Measurements from ENCODE around the gene MAGI1.
"Not testable (repeated sequence)": the region's sequence is repeated elsewhere in the genome, so short reads cannot be mapped to it uniquely, and the experiment has no call there.

The MAGI1 gene

DNA sequence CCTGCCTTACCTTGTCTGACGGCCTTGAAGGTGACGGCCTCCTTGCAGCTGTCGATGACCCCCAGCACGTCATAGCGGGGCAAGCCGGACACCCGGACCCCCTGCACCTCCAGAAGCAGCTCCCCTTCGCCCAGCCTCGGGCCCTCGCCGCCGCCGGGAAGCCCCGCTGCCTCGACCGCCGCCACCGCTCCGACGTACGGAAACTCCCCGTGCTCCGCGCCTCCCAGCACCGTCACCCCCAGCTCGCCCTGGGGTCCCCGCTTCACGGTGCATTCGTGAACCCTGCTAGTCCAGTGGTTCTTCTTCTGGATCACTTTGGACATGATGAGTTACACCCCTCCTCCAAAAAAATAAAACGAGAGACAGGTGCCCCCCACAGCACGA lies 740 bp downstream of the MAGI1 start:
- DNase-seq = no peak

GRCh38 chr3:66037330-66037985 lies 1.3 kb downstream of the MAGI1 start:
- no peak for DNase-seq

- no peak for DNase-seq
Observed at GRCh38 chr3:66036586-66037148, 2.1 kb downstream of the MAGI1 start.

DNA sequence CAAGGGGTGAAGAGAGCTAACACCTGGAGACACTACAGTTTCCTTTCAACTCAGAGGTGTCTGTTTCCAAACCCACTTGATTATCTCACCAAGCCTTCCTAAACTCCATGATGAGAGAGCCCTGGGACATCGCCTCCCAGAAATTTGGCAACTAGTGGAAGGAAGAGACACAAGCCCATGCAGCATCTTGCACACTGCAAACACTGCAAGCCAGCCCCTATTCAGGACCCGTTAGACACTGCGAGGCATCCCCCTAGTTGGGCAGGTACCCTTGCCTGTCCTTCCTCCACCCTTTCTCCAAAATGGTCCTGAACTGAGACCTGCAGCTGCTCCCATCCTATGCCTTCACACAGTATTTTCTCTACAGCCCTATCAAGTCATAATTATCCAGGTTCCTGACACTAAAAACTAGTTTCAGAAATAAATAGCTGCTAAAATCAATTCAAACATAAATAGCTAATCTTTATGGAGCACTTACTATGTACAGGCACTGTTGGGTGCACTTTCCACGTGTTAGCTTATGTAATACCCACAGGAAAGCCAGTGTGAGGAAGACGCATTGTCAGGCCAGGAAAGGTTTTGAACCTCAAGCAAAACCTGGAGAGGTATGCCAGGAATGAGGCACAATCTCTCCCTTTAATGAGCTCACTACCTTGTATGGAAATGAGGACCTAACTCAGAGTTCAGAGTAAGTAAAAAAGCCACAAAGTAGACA lies 2.8 kb downstream of the MAGI1 start:
- DNase-seq = no peak

DNA sequence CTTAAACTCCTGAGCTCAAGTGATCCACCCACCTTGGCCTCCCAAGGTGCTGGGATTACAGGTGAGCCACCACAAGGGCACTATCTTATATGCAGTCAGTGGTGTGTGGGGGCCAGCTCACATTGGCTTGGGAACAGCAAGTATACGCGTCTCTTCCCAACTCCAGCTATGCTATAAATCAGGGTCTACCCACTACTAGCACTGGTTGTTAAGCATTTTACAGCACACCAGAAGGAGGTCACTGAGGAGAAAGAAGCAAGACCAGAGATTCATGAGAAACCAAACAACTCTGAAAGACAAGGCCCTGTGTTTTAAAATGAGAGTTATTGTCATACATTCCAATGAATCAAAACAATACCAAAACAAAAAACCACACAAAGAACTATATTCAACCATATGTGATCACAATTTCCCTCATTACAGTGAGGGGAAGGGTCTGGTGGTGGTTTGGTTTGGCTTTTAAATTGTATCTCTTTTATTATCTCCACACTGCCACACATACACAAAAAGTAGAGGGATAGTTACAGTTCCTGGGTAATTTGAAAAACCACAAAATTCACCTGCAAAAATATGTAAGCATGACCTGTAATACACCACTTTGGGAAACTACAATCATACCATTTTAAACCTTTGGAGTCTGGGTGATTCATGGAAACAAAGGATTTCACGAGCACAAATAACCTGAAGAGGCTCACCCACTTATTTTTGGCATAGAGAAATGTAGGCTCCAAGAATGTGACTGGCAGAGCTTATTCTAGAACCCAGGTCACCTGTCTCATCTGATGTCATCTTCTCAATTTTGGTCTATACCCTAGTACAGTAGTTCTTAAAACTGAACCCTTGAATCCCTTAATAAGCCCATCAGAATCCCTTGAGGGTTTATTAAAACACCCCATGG lies 5.2 kb downstream of the MAGI1 start:
- DNase-seq = no peak

DNA sequence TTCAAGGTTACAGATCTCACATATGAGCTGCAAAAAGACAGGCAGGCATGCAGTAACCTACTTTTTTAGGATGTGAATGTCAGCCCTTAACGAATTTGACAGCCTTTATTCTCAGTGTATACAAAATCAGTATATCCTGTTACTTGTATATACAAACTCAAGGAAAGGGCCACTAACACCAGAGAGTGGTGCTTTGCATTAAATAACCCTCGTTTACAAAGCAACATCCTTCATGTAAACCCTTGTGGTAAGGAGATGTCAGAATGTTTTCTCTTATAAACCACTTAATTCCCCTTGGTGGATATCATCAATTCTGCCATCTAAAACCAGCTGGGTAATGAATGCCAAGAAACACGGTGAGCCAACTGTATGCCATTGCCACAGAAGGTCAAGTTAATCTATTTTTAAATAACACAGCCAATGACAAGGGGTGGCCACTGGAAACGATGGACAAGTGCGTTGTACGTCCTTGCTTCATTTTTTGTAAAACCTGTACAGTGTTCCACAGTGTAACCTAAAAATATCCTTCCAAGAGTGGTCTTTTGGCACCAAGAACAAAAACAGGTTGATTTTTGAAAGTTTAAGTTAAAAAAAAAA lies 7.5 kb downstream of the MAGI1 start:
- DNase-seq = no peak

DNA sequence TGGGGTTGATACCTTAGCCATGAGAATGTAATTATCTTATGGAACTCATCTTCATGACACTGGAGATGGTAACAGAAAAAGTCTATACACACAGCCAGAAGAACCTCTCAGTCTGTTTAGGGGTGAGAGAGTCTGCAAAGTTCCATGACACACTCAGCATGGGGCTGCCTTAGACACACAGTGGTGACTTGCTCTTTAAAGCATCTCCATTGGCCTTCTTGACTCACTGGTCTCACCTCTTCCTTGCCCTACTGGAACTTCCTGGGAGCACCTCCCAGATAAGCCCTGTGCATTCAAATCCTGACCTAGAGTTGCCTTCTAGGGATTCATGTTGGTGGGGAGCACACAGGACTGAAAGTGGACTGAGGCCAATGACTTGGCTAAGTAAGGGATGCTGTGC lies 9.3 kb downstream of the MAGI1 start:
- DNase-seq = no peak

- DNase-seq = no peak
Observed at GRCh38 chr3:66029014-66029413, 9.7 kb downstream of the MAGI1 start.

DNA sequence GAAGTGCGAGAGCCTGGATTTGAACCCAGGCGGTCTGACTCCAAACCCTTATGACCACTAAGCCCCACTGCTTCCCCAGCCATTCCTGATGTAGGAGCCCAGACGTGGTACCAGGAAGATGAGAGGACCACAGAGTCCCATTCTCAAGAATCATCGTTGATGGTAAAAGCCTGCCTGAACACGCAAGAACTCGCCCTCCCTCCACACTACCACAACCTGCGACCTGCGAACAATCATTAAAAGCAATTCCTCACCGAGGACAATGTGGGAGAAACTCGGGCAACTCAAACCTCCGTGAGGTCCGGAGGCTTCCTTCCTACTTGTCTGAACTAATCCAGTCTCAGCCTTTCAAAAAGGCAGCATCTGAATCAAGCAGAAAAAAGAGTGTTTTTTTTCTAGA lies 10.3 kb downstream of the MAGI1 start:
- DNase-seq = no peak

DNA sequence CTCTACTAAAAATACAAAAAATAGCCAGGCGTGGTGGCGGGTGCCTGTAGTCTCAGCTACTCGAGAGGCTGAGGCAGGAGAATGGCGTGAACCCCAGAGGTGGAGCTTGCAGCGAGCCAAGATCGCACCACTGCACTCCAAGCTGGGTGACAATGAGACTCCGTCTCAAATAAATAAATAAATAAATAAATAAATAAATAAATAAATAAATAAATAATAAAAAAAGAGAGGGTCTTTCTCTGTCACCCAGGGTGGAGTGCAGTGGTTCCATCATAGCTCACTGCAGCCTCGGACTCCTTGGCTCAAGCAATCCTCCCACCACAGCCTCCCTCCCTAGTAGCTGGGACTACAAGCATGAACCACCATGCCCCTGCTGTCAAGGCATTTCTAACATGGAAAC lies 11.6 kb downstream of the MAGI1 start:
- not testable (repeated sequence) for DNase-seq

GRCh38 chr3:66023738-66024385 lies 14.9 kb downstream of the MAGI1 start:
- no peak for DNase-seq

GRCh38 chr3:66023229-66023628 lies 15.5 kb downstream of the MAGI1 start:
- DNase-seq = no peak

DNA sequence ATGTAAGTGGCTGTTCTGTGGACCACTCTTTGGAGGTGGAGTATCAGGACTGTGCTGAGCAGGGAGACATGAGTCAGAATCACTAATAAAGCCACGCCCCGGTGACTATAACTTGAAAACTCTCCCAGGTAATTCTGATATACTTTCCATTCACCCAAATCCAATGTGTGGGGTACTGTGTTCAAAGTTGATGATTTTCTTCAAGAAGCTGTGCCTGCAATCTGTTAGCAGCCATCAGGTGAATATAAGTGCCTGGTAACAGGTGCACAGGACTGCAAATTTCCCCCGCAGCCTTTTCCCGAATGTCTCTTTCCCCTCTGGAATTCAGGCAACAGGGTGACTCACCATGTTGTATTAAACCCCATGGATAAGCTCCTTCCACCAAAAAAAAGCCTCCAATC lies 17.0 kb downstream of the MAGI1 start:
- DNase-seq = no peak

GRCh38 chr3:66019896-66020295 lies 18.8 kb downstream of the MAGI1 start:
- DNase-seq = no peak

GRCh38 chr3:66018057-66019033 lies 20.4 kb downstream of the MAGI1 start:
- DNase-seq = no peak

DNA sequence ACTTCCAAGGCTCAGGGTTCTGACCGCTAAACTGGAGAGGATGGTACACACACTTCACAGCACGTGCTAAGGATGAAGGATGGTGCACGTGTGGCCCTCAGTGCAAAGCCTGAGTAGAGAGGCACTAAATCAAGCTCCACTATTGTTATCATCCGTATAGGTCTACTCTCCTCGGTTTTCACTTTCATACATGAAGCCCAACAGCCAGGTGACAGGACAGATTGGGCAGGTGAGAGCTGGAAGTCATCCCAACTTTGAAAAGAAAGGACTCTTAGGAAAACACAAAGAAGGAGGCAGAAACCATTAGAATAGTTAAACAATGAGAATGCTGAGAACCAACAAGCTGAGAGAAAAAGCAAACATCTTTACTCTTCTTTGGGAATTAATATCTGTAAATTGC lies 21.1 kb downstream of the MAGI1 start:
- DNase-seq = no peak

GRCh38 chr3:66017084-66017483 lies 21.6 kb downstream of the MAGI1 start:
- no peak for DNase-seq

DNA sequence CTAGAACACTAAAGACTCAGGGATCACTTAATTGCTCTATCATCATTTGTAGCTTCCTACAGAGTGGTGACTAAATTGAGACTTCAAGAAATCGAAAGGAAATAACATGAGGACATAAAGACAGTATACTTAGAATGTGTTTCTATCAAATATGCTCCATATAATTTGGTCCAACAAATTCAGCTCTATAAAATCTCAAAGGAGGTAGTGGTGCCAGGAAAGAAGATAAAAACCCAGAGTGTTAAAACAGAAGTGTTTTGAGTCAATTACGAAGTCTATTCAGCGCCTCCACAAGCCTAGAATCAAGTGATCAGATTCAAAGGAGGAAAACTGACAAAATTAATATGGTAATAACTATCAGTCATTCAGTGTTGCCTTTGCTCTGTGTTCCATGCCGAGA lies 22.9 kb downstream of the MAGI1 start:
- DNase-seq = no peak

DNA sequence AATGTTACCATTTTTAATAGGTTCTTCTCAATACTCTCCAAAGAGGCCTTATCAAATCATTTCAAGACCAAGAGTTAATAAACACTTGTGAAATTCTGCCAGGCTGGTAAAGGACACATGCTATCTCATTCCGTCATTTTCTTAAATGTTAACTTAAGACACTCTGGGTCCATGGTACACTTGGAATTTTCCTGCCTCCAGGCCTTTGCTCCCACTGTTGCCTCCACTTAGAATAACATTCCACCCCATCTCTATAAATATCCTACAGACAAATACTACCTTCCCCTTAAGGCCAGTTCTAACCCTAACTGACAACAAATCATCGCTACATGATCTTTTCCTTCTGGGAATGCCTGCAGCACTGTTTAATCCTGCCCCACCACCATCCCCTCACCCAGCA lies 24.1 kb downstream of the MAGI1 start:
- no peak for DNase-seq

GRCh38 chr3:66014056-66014455 lies 24.7 kb downstream of the MAGI1 start:
- DNase-seq = no peak

- no peak for DNase-seq
Observed at GRCh38 chr3:66012711-66013110, 26.0 kb downstream of the MAGI1 start.
